Calu3 (cell line): ENCODE results near the gene TEDC1. TPM values are rescaled to one million over a fixed set of nuclear protein-coding genes. Genes with fewer than 3 reads are reported as not detected.

Experiments
- BruUV-seq: library from RNA; stranded (reverse); fragments of 400-500 nt; replicated peaks from 2 replicates; lab custom pipeline; 2021; lab: Mats Ljungman, UMichigan
- CTCF ChIA-PET: fragments of 300-600 bp; sonication (Branson Sonifier 250); formaldehyde crosslinking; loops from one replicate; lab custom pipeline; 2022; ENCODE audit warnings: antibody characterized with exemption; lab: Charles Lee
- DNase-seq: peaks from one replicate; pipeline ENCODE4 v3.0.0; 2022
- H3K27ac Mint-ChIP-seq: one replicate; pipeline ENCODE4 v1.8.0; 2022; ENCODE audit warnings: mixed read lengths; ENCODE audit not compliant: unreplicated experiment
- H3K27me3 Mint-ChIP-seq: one replicate; pipeline ENCODE4 v1.8.0; 2022; ENCODE audit warnings: mixed read lengths; ENCODE audit not compliant: unreplicated experiment
- H3K36me3 Mint-ChIP-seq: one replicate; pipeline ENCODE4 v1.8.0; 2022; ENCODE audit warnings: mild to moderate bottlenecking, moderate library complexity, mixed read lengths; ENCODE audit not compliant: insufficient read depth, unreplicated experiment
- H3K4me1 Mint-ChIP-seq: one replicate; pipeline ENCODE4 v1.8.0; 2022; ENCODE audit warnings: mild to moderate bottlenecking, low read depth, mixed read lengths; ENCODE audit not compliant: unreplicated experiment
- H3K4me3 Mint-ChIP-seq: one replicate; pipeline ENCODE4 v1.8.0; 2022; ENCODE audit warnings: mild to moderate bottlenecking, low read depth, moderate library complexity, mixed read lengths; ENCODE audit not compliant: unreplicated experiment
- H3K9me3 Mint-ChIP-seq: one replicate; pipeline ENCODE4 v1.8.0; 2022; ENCODE audit warnings: low read depth, mixed read lengths; ENCODE audit not compliant: unreplicated experiment
- intact Hi-C: fragments of 100-400 bp; cut with micrococcal nuclease; formaldehyde crosslinking; loops from one replicate; pipeline ENCODE4 v1.10.0; 2022; ENCODE audit not compliant: unreplicated experiment
- total RNA-seq: library from RNA; stranded (reverse); gene quantifications from 2 replicates; pipeline ENCODE4 v1.2.3, GENCODE V29; 2022
- TF ChIP-seq, protein P1 (sequence below): fragments of 200-600 bp; IDR thresholded peaks from one replicate; pipeline ENCODE4 v1.8.0; 2022; ENCODE audit warnings: antibody characterized with exemption; ENCODE audit not compliant: unreplicated experiment

TEDC1 gene
- total RNA-seq, 1 experiment from 2014 or later = 33.7 TPM

DNA sequence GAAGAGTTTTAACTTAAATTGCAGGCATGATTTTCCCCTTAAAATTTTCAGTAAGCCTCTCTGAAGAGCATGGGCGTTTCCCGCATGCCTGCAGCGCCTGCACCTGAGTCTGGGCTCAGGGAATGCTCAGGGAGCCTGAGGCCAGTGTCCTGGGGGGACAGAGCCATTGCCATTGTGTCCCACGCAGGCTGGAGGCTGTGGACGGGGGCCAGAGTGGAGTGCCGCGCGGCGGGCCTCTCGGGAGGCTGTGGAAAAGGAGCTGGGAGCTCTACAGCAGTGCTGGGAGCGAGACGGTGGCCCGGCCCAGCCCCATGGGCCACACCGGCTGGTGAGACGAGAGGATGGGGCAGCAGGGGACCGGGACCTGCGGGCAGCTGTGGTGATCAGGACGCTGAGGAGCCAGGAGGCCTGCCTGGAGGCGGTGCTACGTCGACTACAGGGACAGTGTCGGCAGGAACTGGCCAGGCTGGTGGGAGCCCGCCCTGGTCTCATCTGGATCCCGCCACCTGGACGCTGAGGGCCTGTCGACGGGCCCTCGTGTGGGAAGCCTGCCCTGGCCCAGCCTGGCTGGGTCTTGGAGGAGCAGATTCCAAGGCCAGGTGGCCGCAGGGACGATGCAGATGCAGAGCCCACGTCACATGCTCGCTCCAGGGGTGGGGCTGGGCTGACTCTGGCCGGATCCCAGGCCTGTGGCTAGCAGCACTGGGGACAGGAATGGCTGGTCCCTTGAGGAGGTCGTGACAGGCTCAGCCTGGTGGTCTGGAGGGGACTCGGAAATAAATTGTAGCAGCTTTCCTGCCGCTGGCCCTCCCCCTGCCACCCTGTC is 7.6 kb downstream of the TEDC1 start:
- intact Hi-C loops = no loop called here
- H3K27me3 Mint-ChIP-seq = peaks cover 17% of the 10 kb centered on the region
- no peak overlapping the region for H3K4me3 Mint-ChIP-seq
- H3K9me3 Mint-ChIP-seq = no peaks in the 10 kb centered on the region
- no peak overlapping the region for H3K27ac Mint-ChIP-seq
- H3K4me1 Mint-ChIP-seq = no peaks in the 10 kb centered on the region
- TF ChIP-seq, protein P1, sequence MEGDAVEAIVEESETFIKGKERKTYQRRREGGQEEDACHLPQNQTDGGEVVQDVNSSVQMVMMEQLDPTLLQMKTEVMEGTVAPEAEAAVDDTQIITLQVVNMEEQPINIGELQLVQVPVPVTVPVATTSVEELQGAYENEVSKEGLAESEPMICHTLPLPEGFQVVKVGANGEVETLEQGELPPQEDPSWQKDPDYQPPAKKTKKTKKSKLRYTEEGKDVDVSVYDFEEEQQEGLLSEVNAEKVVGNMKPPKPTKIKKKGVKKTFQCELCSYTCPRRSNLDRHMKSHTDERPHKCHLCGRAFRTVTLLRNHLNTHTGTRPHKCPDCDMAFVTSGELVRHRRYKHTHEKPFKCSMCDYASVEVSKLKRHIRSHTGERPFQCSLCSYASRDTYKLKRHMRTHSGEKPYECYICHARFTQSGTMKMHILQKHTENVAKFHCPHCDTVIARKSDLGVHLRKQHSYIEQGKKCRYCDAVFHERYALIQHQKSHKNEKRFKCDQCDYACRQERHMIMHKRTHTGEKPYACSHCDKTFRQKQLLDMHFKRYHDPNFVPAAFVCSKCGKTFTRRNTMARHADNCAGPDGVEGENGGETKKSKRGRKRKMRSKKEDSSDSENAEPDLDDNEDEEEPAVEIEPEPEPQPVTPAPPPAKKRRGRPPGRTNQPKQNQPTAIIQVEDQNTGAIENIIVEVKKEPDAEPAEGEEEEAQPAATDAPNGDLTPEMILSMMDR = no peak
- no peak for DNase-seq
- CTCF ChIA-PET = no interaction called here
- no TSS peak for BruUV-seq
- H3K36me3 Mint-ChIP-seq = peaks cover 39% of the 10 kb centered on the region

DNA sequence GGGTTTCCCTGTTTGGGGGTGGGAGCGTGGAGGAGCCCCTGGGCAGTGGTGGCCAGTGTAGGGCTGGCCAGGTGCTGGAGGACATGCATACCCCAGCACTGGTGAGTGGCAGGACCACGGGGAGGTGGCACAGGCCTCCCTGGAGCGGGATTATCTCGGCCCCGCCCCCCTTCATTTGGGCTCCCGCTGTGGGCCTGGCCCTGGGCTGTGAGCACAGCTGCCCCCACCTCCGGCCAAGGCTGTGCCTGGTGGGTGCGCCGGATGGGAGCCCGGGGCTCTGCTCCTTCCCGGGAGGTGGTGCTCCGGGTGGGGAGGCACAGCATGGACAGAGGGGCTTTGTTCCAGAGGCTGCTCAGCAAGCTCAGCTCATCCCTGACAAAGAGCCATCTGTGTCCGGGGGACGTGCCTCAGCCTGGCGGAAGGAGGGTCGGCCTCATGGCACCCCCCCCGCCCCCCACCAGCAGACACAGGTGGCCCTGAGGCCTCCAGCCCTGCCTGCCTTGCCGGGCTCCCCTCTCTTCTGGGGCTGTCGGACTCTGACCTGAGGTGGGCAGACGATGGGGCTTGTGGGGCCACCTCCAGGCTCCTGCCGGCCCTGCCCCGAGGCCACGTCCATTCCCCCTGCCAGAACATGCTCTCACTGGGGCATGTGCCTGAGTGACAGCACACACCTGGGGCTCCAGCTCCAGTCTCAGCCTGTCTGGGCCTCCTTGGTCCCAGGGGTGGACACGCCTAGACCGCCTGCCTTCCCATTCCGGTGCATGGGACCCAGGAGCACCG is 8.4 kb downstream of the TEDC1 start:
- no peaks in the 10 kb centered on the region for H3K4me1 Mint-ChIP-seq
- no peak overlapping the region for H3K27ac Mint-ChIP-seq
- DNase-seq = no peak
- intact Hi-C loops = no loop called here
- no peak overlapping the region for H3K4me3 Mint-ChIP-seq
- BruUV-seq = no TSS peak
- H3K27me3 Mint-ChIP-seq = peaks cover 25% of the 10 kb centered on the region
- H3K9me3 Mint-ChIP-seq = no peaks in the 10 kb centered on the region
- H3K36me3 Mint-ChIP-seq = peaks cover 41% of the 10 kb centered on the region
- TF ChIP-seq, protein P1 = no peak
- CTCF ChIA-PET = no interaction called here

DNA sequence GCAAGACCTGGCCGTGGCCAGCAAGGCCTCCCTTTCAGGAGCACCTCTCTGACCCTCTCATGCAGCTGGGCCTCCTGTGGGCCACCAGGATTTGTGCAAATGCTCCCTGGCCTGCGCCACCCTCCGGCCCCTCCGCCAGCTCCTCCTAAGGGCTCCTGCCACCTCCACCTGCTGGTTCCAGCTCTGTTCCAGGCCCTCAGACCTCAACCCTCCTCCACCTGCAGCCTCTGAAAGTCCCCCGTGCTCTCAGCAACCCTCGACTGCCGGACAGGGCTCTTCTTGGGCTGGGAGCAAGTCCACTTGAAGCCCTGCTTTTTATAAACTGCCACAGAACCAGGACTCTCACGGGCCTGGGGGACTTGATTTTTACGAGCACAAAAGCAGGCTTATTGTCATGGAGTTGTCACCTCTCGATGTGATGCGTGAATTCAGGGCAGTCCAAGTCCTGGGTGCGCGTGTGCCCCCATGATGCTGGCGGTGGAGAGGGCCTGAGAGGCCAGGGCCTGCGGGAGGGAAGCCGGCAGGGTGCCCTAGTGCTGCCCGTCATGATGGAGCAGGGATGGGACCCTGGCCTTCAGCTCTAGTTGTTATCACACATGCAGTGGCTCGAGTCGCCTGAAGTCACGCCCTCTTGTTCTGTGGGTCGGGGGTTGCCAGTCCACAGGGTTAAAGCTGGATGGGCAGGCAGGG is 9.1 kb downstream of the TEDC1 start:
- TF ChIP-seq, protein P1 = no peak
- H3K27ac Mint-ChIP-seq = no peak overlapping the region
- no TSS peak for BruUV-seq

DNA sequence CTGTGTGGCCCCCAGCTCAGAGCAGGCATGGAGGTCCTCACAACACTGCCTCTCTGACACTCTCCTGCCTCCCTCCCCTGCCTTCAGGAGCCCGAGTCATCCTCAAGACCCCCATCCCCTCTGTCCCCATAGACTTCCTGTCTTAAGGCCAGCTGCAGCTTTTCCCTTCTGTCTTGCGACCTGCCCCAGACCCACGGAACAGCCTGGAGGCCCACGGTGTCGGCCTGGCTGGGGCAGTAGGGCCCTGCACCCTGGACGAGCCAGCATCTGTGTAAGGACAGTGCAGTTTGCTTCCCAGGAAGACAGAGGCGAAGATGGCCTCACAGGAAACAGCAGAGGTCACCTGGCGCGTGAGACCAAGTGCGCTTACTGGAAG is 9.7 kb downstream of the TEDC1 start:
- intact Hi-C loops = no loop called here
- no peak overlapping the region for H3K4me3 Mint-ChIP-seq
- no peak for DNase-seq
- no peaks in the 10 kb centered on the region for H3K4me1 Mint-ChIP-seq
- CTCF ChIA-PET = no interaction called here
- H3K9me3 Mint-ChIP-seq = no peaks in the 10 kb centered on the region
- H3K27ac Mint-ChIP-seq = no peak overlapping the region
- H3K27me3 Mint-ChIP-seq = peaks cover 36% of the 10 kb centered on the region
- H3K36me3 Mint-ChIP-seq = peaks cover 41% of the 10 kb centered on the region
- TF ChIP-seq, protein P1 = no peak
- BruUV-seq = no TSS peak

More for the DNA sequence above, 9.1 kb downstream of the TEDC1 start:
- Mint-ChIP-seq H3K27me3 (peaks cover 32% of the 10 kb centered on the region), H3K9me3 (no peaks in the 10 kb centered on the region), H3K4me3 (no peak overlapping the region), H3K4me1 (no peaks in the 10 kb centered on the region), H3K36me3 (peaks cover 41% of the 10 kb centered on the region)
- intact Hi-C loops = no loop called here
- CTCF ChIA-PET = no interaction called here
- DNase-seq = no peak
